GM19468 (cell line): ENCODE data around the gene SMIM12.

Experiments
- ATAC-seq: cut with Tn5 transposase; IDR thresholded peaks from one replicate; pipeline ENCODE4 v1.9.1; 2021; ENCODE audit warnings: mild to moderate bottlenecking, moderate library complexity, moderate number of reproducible peaks; ENCODE audit not compliant: unreplicated experiment; ENCODE audit errors: extremely low read depth

The SMIM12 gene

GRCh38 chr1:34808051-34808810 is 51.3 kb downstream of the SMIM12 start:
- ATAC-seq = no peak

GRCh38 chr1:34806396-34806795 is 53.2 kb downstream of the SMIM12 start:
- no peak for ATAC-seq

- no peak for ATAC-seq
These were observed 55.8 kb downstream of the SMIM12 start for GRCh38 chr1:34803770-34804169.
